Lower leg skin (tissue), 3 donors: Measurements from ENCODE around the gene KRT7.

Experiments
- POLR2A ChIP-seq, 2 donors: fragments of 450-650 bp; IDR thresholded peaks; one replicate each; pipeline ENCODE4 v1.6.1; 2016 to 2017; ENCODE audit warnings: antibody characterized with exemption in 2 of 2, mild to moderate bottlenecking in 1 of 2, moderate library complexity in 1 of 2
- TF ChIP-seq, protein P1 (sequence below), 3 donors: fragments of 450-650 bp; IDR thresholded peaks; one replicate each; pipeline ENCODE4 v1.5.1; 2016; ENCODE audit warnings: antibody characterized with exemption in 3 of 3, mild to moderate bottlenecking in 3 of 3, moderate library complexity in 2 of 3

DNA sequence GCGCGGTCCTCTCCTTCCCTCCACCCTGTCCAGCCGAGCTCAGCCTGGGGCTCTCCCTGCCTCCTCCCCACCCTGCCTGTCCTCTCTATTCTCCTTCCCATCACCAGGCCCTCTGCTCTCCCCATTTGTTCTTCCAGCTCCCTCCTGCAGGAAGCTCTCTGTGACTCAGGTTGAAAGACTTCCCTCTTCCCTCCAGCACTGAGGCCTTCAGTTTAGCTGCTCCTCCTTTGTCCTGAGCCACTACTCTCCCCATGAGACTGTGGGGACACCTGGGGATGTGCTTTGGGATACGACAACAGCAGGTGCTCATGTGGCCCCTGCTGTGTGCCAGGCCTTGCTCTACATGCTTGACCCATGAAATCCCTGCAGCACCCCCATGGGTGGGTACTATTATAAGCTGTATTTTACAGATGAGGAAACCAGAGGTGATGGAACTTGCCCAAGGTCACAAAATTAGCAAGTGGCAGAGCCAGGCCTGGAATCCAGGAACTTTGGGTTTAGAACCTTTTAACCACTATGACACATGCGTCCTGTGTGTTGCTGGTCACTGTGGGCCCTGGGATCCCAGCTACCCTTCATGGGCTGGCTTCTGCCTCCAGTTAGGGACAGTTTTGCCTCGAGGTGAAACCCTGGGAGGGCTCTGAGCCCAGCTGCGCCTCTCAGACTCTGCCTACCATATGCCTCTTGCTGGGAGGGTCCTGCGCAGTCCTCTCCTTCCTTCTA, 46.8 kb upstream of the KRT7 start:
- no peak for TF ChIP-seq POLR2A (IDR thresholded peaks at IDR 0.05)
- TF ChIP-seq, protein P1, sequence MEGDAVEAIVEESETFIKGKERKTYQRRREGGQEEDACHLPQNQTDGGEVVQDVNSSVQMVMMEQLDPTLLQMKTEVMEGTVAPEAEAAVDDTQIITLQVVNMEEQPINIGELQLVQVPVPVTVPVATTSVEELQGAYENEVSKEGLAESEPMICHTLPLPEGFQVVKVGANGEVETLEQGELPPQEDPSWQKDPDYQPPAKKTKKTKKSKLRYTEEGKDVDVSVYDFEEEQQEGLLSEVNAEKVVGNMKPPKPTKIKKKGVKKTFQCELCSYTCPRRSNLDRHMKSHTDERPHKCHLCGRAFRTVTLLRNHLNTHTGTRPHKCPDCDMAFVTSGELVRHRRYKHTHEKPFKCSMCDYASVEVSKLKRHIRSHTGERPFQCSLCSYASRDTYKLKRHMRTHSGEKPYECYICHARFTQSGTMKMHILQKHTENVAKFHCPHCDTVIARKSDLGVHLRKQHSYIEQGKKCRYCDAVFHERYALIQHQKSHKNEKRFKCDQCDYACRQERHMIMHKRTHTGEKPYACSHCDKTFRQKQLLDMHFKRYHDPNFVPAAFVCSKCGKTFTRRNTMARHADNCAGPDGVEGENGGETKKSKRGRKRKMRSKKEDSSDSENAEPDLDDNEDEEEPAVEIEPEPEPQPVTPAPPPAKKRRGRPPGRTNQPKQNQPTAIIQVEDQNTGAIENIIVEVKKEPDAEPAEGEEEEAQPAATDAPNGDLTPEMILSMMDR (IDR thresholded peaks at IDR 0.05), result no peak
